Measurements from ENCODE around the gene ZMYND10. TPM values are rescaled to one million over a fixed set of nuclear protein-coding genes. Genes with fewer than 3 reads are reported as not detected.

ZMYND10 gene
- total RNA-seq: 1.9 and 2.8 TPM in 2 replicates

DNA sequence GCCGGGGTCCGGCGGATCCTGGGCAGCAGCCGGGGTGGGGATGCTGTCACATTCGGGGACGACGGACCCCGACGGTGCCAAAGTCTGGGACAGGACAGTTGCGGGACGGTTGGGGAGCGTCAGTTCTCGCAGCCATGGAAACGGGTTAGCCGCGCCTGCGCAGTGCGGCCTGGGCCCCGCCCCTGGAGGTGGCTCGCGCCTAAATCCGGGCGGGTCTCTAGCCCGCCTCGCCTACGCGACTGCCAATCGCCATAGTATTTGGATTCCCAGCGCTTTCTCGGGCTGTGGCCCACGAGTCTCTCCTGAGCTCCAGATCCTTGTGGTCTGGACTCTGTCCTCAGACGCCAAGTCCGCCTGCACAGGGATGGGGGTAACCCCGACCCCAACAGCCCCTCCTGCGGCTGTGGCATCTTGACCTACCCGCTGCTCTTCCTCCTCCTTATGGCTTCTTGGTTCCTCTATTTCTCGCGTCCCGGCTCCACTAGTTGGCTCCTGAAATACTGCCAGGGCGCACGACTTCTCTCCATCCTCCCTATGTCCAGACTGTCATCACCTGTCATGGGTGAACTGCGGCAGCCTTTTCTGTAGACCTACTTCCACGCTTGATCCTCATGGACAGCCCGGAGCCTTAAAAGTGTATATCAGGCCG lies at the start of gene ZMYND10:
ZMYND10 (minus strand) TSS at position 147 of the 649 bp plus-strand sequence. CDS start 153 bp downstream, outside the sequence.

DNA sequence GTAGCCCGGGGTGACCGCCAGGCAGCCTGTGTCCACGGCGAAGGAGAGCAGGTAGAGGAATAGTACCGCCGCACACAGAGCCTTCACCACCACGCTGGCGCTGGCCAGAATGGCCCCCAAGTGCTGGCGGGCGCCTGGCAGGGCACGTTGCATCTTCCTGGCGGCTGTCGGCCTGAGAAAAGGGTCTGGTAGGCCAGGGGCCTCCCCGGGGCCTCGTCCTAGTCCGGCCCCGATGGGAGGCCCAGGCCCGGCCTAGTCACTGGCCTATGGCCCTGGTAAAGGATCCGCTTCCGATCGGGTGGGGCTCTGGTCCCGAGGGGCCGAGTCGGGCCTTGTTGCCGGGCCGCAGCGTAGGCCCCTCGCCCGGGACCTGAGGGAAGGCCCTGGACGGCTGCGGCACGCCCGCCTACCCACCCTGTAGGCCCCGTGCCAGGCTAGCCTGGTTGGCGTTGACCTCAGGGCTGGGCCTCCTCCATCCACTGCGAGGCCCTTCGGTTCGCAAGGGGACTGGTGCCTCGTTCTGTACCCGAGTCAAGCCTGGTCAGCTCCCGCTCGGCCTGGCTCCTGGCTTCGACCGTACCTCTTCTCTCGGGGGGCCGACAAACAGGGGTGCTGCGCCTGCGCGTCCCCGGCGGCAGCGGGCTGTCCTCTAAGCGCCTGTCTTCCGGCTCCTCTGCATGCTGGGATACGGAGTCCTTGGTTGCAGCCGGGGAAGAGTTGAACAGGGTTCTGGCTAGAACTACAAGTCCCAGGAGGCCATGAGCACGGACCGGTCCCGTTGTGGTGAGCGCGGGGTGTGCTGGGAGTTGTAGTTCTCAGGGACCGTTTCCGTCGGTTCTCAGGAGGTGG lies 13.6 kb upstream of the ZMYND10 start, which contains the start of gene TMEM115:
TMEM115 (minus strand) TSS at position 611 of the 849 bp plus-strand sequence; CDS start at position 153, 458 bp downstream.

DNA sequence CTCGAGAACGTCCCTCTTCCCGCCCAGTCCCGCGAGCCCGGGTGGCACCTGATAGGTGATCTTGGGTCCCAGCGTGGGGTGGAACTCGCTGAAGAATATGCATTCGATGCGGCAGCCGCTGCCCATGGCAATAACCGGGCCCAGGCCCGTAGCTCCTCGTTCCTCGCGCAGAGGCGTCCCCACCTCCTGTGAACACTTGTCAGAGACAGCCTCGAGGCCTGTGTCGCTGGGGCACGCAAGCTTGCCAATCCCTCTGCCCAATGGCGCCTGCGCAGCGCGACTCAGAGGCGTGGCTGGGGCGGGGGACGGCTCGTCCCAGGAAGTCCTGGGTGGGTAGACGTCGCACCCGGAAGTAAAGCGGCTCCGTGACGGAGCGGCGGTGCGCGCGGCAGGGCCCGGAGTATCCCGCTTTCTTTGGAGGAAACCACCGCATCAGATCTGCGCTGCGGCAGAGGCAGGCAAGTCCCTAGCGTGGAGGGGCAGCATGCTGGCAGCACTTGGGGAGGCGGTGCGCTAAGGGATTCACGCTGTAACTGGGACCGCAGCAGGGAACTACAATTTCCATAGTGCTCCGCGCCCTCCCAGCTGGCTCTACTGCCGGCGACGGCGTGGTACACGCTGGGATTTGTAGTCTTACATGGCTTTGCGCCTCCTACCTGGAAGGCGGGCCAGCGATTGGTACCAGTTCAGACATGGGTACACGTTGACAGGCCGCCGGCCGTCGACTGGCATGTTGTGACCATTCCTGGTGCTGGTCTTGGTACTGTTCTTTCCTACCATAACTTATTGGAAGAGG lies 5.2 kb upstream of the ZMYND10 start, which contains the start of the genes CYB561D2 and NPRL2:
CYB561D2 (plus strand) TSS at position 336 of the 796 bp plus-strand sequence. CDS start 572 bp downstream, outside the sequence.
NPRL2 (minus strand) TSS at position 249 of the 796 bp plus-strand sequence; CDS start at position 126, 123 bp downstream.

DNA sequence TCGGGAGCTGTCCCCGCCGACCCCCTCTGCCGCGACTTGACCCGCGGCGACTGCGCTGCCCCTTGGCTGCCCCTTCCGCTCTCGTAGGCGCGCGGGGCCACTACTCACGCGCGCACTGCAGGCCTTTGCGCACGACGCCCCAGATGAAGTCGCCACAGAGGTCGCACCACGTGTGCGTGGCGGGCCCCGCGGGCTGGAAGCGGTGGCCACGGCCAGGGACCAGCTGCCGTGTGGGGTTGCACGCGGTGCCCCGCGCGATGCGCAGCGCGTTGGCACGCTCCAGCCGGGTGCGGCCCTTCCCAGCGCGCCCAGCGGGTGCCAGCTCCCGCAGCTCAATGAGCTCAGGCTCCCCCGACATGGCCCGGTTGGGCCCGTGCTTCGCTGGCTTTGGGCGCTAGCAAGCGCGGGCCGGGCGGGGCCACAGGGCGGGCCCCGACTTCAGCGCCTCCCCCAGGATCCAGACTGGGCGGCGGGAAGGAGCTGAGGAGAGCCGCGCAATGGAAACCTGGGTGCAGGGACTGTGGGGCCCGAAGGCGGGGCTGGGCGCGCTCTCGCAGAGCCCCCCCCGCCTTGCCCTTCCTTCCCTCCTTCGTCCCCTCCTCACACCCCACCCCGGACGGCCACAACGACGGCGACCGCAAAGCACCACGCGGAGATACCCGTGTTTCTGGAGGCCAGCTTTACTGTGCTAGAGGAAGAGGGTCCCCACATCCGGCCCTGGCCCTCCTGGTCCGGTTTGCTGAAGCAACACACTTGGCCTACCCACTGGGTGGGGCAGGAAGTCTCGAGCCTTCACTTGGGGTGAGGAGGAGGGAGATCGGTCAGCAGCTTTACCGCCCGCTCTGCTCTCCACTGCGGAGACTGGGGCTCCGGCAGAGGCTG lies 4.8 kb downstream of the ZMYND10 start, which contains the start of gene RASSF1:
RASSF1 (minus strand) TSS at position 389 of the 882 bp plus-strand sequence; CDS start at position 358, 31 bp downstream.

DNA sequence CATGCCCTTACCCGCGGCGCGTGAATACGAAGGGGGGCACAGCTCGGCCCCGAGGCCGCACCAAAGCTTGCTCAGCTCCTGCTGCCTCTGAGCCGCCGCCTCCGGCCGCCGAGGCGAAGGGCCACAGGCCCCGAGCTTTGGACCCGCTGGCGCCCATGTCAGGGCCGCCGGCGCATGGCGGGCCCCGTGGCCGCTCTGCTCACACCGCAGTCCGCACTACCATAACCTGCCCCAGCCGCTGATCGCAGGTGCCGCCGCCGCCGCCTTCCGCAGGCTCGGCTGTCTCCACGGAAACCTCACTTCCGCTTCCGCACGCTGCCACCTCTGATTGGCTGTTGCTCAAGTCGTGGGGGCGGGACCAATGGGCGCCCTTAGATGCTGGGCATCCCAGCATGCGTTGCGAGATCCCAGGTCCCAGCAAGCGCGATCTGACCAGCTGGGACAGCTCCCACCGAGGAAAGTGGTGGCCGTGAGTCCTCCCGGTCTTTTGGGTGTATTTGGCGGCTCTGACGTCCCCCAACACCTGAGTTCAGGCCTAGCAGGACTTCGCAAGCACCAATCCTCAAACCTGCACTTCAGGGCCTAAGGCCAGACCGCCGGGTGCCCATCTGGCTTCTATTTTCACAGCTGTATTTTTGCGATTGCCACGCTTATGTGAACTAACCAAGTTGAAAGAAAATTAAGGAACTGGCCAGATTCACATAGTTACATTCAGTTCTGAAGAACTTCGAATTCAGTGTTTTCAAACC lies 17.4 kb downstream of the ZMYND10 start, which contains the start of gene TUSC2:
TUSC2 (minus strand) TSS at position 281 of the 749 bp plus-strand sequence; CDS start at position 157, 124 bp downstream.

DNA sequence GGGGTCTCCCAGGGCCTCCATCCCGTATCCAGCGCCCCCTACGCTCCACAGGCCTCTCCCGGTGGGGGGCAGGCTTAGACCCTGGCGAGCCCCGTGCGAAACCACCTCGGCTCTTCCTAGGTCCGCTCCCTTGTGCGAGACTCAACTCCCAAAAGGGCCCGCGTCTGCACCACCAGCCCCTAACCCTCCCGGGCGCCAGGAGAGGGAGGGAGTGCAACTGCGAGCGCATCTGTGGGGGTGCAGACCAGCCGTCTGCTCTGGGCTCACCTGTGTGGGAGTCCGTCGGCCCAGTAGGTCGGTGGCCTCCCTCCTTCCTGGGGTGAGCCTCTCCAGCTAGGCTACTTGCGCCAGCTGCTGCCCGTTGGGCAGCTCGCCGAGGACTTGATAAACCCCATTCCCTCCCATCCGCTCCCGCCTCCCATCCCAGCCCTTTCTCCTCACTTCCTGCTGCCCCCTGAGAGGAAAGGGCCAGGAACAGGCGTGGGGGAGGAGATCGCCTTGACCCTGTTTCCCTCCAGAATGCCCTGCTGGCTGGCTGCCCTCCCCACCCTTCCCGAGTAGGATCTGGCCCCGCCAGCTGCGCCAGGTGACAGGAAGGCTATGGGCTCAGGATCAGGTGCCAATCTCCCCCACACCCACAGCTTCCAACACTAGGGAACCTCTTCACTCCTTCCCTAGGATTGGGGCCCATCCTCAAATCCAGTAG lies 23.0 kb downstream of the ZMYND10 start, which contains the start of gene HYAL2:
HYAL2 (minus strand) TSS at position 360 of the 706 bp plus-strand sequence. CDS start 2,256 bp downstream, outside the sequence.

DNA sequence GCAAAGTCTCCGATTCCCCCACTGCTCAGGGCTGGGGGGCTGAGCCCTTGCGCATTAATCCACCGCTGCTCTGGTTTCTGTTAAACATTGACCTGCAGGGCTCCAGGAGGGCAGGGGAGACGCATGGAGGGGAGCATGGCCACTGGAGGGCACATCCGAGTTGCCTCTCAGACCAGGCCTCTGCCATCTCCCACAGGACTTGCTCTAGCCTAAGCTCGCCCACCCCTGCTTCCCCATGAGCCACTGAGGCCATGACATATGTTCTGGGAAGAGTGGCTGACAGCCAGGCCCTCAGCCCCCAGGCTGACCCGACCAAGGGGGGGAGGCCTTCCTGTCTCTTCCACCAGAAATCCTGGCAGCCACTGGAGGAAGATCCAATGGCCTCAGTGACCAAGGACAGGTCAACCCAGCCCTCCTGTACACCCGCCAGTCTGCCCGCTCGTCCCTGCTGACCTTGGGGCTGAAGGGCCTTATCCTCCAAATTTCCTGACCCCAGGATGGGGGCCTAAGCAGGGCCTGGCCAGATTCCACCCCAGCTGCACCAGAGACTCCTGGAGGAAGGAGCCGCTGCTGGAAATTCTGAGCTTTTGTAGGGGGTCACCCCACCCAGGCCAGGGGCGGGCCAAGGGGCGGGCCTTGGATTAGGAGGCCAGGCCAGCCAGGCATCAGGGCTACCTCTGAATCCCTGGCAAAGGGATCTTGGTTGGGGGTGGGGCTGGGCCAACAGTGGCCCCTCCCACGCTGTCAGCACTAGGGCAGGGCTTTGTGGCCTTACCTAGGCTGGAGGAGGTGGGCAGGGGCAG lies 42.3 kb downstream of the ZMYND10 start, which contains the start of gene HYAL1:
HYAL1 (minus strand) TSS at position 562 of the 803 bp plus-strand sequence. CDS start 618 bp downstream, outside the sequence.

DNA sequence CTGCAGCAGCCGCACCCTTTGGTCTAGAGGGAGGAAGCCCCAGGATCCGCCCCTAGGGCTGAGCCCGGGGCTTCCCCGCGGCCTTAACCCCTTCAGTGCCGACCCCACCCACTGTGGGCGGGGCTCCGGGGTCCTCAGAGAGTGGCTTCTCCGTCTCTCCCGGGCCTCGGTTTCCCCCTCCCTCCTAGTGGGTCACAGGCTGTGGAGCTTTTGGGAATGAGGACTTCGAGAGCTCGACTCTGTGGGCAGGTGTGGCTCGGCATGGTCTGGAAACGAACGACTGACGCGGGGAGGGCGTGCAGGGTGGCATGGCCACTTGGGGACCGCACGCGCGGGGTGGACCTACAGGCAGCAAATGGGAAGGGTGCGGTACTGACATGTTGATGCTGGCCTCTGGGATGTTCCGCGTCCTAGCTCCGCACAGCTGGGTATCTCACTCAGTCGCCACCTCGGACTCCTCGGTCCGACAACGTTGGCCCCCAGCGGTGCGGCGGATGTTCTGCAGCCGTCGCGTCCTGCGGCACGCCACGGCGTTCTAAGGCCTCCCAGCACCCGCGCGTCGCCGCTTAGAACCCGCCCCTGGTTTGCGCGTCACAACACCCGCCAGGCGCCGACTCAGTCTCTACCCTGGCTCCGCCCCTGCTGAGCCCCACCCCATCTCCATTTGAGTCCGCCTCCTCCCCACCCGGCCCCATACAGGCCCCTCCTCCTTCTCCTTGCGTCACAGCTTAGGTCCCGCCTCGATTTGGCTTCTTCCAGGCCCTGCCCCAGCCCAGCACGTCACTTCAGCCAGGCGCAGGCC lies 46.5 kb downstream of the ZMYND10 start, which contains the start of the genes HYAL3 and NAA80:
HYAL3 (minus strand) TSS at position 570 of the 802 bp plus-strand sequence. CDS start 3,803 bp downstream, outside the sequence.
NAA80 (minus strand) TSS at position 570 of the 802 bp plus-strand sequence. CDS start 1,942 bp downstream, outside the sequence.

DNA sequence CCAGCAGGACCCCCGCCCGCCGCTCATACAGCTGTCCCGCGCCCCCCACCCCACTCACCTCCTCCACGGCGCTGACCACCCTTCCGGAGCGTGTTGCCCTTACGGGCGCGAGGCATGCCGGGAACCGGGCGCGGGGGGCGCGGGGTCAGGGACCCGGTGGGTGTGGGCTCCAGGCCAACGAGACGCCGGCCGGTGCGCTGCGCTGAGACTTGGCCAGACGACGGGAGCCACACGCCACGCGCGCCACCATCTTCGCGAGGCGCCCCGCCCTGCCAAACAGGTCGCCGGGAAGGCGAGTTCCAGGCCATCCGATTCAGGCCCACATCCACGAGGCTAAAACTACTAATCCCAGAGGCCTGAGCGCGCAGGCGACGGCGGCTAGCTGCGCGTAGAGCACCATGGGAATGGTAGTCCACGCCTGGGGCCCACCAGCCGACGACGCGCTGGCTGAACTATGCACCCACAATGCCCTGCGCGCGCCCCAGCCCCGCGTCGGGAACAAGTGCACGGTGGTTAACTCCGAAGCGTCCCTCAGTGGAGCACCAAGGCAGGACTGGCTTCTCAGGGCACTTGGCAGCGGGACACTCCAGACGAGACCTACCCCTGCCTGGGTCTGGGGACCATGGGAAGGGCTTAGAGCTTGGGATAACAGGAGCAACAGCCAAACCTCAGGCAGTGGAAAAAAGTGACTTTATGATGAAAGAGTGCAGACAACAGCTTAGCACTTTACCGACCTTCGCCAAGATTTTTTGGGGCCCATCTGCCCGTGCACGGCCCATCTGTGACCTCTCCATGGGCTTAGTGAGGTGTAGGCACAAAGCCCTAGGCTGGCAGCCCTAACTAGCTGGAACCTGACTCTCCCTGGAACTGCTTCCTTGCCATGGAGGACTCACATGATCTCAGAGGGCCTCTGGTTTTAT lies 53.1 kb downstream of the ZMYND10 start, which contains the start of gene IFRD2:
IFRD2 (minus strand) TSS at position 271 of the 920 bp plus-strand sequence; CDS start at position 116, 155 bp downstream.

Other genes with a start within 250 kb of the ZMYND10 start
- 8.7 and 19.8 TPM in 2 replicates for gene SEMA3F, start 190.4 kb downstream of the ZMYND10 start, total RNA-seq
- not detected in 2 replicates for gene GNAT1, start 154.1 kb downstream of the ZMYND10 start, total RNA-seq
- not detected in 2 replicates for gene SLC38A3, start 140.5 kb downstream of the ZMYND10 start, total RNA-seq
- 385 and 428 TPM in 2 replicates for gene GNAI2, start 109.5 kb downstream of the ZMYND10 start, total RNA-seq
- gene SEMA3B, start 76.6 kb downstream of the ZMYND10 start, total RNA-seq: 11.1 and 12.4 TPM in 2 replicates
- gene LSMEM2, start 66.6 kb downstream of the ZMYND10 start, total RNA-seq: 0.06 TPM in 1 of 2 replicates, not detected in the other
- gene IFRD2, start 53.3 kb downstream of the ZMYND10 start, total RNA-seq: 35.7 and 62.5 TPM in 2 replicates
- gene HYAL3, start 46.3 kb downstream of the ZMYND10 start, total RNA-seq: 3.3 and 3.7 TPM in 2 replicates
- 2.7 and 2.8 TPM in 2 replicates for gene NAA80, start 46.3 kb downstream of the ZMYND10 start, total RNA-seq
- gene HYAL1, start 42.2 kb downstream of the ZMYND10 start, total RNA-seq: 1.2 and 2.6 TPM in 2 replicates
- 64.2 and 104 TPM in 2 replicates for gene HYAL2, start 23.0 kb downstream of the ZMYND10 start, total RNA-seq
- 14.7 and 17.4 TPM in 2 replicates for gene TUSC2, start 17.5 kb downstream of the ZMYND10 start, total RNA-seq
- 30.3 and 41.4 TPM in 2 replicates for gene RASSF1, start 4.9 kb downstream of the ZMYND10 start, total RNA-seq
- gene NPRL2, start 5.0 kb upstream of the ZMYND10 start, total RNA-seq: 22.1 and 22.2 TPM in 2 replicates
- gene CYB561D2, start 5.1 kb upstream of the ZMYND10 start, total RNA-seq: 24.7 and 33.8 TPM in 2 replicates
- 30.1 and 32.0 TPM in 2 replicates for gene TMEM115, start 13.8 kb upstream of the ZMYND10 start, total RNA-seq
- under 0.01 TPM in 1 of 2 replicates, not detected in the other for gene CACNA2D2, start 157.9 kb upstream of the ZMYND10 start, total RNA-seq
- gene C3orf18, start 222.0 kb upstream of the ZMYND10 start, total RNA-seq: 17.2 and 20.0 TPM in 2 replicates
- gene HEMK1, start 223.8 kb upstream of the ZMYND10 start, total RNA-seq: 10.3 and 16.4 TPM in 2 replicates

Data from aortic smooth muscle cell (primary cell).